SK-N-MC (cell line): ENCODE results near the gene P4HTM.

Experiments used
- EZH2 ChIP-seq: fragments of 200-600 bp; sonication (generic); IDR thresholded peaks from one replicate; pipeline ENCODE4 v1.6.1; 2017; ENCODE audit warnings: antibody characterized with exemption
- POLR2AphosphoS5 ChIP-seq: IDR thresholded peaks from 2 replicates; pipeline ENCODE4 v1.6.1; 2012; ENCODE audit warnings: mild to moderate bottlenecking, low read depth, low read length, borderline replicate concordance

DNA sequence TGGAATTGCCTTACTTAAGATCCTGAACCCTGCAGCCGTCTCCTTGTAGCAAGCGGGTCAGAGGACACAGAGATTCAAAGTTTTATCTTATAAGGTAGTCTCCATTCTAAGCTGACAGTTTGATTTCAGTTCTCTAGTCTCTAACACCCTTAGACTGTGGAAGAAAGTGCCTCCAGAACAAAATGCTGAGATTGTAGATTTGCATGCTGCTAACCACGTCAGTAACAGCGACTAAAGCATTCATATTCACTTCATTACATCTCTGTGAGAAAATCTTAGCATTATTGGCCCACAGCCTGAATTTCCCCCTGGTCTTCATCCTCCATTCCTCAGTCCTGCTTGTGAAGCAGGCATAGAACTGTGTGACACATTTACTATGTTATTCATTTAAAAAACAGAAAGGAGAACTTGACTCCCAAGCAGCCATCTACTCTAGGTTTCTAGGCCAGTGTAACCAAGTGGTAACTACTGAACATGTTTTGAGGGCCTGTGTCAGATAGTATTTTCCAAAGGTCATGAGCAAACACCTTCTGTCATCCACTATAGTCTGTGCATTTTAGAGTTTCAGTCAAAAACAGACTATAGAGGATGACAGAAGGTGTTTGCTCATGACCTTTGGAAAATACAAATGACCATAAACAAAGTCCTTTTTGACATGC lies 44.0 kb upstream of the P4HTM start:
- TF ChIP-seq EZH2 (no peak), POLR2AphosphoS5 (no peak)
